HG02943 (cell line): ENCODE results near the gene PLCB1.
"Not testable (repeated sequence)": the region's sequence is repeated elsewhere in the genome, so short reads cannot be mapped to it uniquely, and the experiment has no call there.

Experiments used
- ATAC-seq: cut with Tn5 transposase; IDR thresholded peaks from one replicate; pipeline ENCODE4 v1.9.1; 2021; ENCODE audit warnings: mild to moderate bottlenecking, low read depth, moderate library complexity; ENCODE audit not compliant: unreplicated experiment

Gene PLCB1

GRCh38 chr20:8326191-8326590 lies 194.1 kb downstream of the PLCB1 start:
- ATAC-seq: no peak

DNA sequence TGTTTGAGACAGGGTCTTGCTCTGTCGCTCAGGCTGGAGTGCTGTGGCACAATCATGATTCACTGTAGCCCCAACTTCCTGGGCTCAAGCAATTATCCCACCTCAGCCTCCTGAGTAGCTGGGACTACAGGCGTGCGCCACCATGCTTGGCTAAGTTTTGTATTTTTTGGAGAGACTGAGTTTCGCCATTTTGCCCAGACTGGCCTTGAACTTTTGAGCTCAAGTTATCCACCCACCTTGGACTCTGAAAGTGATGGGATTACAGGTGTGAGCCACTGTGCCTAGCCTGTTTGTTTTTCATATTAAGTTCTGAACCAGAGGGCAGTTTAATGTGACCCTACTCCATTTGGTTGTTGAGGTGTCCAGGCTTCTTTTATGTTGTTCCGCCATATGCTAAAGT lies 194.8 kb downstream of the PLCB1 start:
- no peak for ATAC-seq

- ATAC-seq: no peak
Observed at GRCh38 chr20:8328189-8328588, 196.1 kb downstream of the PLCB1 start.

GRCh38 chr20:8330319-8330784 lies 198.3 kb downstream of the PLCB1 start:
- ATAC-seq: no peak

DNA sequence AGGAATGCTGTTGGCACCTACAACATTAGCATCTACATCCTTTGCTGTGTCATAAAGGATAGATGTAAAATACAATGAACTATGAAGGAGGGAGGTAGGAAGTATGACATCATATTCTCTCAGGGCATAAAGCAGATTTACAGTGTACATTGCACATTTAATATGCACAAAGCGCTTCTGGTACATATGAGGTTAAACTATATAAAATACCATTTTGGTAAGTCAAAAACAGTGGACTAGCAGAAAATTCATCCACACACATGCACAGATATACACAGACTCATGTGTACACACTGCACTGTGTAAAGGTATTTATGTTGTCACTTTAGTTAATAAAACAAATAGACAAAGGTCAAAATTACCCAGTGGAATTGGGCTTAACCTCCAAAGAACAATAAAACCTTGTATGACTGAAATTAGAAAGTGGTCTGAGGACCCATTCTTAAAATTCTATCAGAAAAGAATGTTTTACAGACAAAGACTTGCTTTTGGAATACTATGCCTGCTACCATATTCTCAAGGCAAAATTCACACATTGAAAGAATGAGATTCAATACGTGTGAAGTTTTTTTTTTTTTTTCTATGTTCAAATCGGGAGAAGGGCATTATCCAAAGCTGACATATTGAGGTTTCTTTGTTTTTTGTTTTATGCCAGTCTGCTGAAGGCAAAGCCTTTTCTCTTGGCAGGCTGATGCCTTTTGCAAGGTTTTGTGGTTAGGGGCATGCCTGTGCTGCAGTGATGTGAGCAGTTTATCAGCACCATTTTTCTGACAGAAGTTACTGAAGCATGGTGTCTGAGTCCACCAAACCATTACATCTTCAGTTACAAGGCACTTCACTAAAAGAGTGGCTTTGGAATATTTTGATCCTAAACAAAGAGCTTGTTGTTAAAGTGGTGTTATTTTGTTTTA lies 199.0 kb downstream of the PLCB1 start:
- no peak for ATAC-seq

- no peak for ATAC-seq
Observed at GRCh38 chr20:8331740-8332412, 199.8 kb downstream of the PLCB1 start.

GRCh38 chr20:8334641-8335040 lies 202.6 kb downstream of the PLCB1 start:
- ATAC-seq: no peak

DNA sequence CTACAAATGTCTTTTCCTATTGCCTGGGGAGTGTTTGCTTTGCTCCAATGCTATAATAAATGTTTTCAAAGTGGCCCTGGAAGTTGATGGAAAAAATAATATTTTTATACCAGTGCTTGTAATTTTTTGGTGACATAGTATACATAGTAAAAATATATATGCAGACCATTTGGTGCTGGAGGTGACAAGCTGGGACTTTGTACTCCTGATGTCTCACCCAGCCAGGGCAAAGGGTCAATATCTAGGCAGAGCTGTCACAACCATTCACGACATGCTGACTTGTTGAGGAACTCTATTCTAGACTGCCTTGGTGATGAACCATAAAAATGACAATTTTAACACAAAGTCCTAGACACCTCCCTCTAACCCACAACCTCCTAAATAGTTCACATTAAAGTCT lies 203.0 kb downstream of the PLCB1 start:
- ATAC-seq: no peak

GRCh38 chr20:8335495-8336195 lies 203.6 kb downstream of the PLCB1 start:
- no peak for ATAC-seq

- ATAC-seq: no peak
Observed at GRCh38 chr20:8339349-8339748, 207.3 kb downstream of the PLCB1 start.

DNA sequence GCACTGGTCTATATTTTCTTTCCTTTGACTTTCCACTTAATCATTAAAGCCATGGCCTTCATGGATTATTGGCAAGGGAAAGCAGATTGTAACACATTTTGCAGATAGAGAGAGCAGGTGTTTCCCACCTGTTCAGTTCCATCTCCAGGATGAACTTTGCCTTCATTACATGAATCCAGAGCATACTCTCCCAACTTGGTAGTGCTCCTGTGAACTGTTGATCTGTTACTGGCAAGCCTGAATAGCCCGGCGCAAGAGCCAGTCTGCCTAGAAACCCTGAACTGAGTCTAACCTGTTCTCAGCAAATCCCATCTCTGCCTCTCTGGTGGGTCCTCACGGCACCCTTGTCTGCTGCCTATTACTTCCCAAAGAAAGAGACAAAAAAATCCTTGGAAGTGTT lies 210.3 kb downstream of the PLCB1 start:
- no peak for ATAC-seq

GRCh38 chr20:8344106-8344505 lies 212.0 kb downstream of the PLCB1 start:
- no peak for ATAC-seq

DNA sequence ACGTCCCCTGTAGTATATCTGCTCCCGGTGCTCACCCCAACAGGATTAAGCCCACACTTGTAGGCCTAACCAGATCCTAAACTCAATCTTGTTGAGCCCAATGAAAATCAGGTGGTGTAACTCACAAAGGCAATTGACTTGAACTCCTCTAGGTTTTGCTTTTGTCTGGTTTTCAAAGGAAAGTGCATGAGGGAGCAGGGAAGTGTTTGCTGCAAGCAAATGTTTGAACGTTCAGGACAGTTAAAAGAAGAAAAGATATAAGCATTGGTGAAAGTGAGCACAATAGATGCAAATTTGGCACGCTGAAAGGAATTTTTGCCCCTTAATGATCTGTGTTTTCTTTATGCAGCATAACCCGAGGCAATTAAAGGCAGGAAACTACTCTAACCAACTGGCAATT lies 212.6 kb downstream of the PLCB1 start:
- no peak for ATAC-seq

GRCh38 chr20:8346700-8347270 lies 214.7 kb downstream of the PLCB1 start:
- no peak for ATAC-seq

DNA sequence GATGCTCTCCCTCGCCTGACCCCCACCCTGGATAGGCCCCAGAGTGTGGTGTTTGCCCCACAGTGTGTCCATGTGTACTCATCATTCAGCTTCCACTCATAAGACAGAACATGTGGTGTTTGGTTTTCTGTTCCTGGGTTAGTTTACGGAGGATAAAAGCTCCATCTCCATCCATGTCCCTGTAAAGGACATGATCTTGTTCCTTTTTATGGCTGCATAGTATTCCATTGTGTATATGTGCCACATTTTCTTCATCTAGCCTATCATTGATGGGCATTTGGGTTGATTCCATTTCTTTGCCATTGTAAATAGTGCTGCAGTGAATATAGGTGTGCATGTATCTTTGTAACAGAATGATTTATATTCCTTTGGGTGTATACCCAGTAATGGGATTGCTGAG lies 218.2 kb downstream of the PLCB1 start:
- ATAC-seq: not testable (repeated sequence)

DNA sequence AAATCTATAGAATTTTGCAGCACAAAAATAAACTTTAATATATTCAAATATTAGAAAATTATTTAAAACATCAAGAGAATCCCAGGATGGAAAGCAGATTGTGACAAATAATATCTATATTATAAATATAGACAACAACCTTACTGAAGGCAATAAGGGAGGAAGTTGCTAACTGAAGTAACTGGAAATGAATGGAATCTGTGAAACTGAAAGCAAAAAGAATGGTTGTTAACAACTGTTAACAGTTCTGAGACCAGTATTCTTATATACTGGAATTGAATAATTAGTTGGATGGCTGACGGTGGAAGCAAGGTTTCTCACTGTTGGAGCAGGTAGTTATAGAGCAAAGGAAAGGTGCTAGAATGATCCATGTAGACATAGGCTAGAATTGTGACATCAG lies 220.4 kb downstream of the PLCB1 start:
- ATAC-seq: no peak

DNA sequence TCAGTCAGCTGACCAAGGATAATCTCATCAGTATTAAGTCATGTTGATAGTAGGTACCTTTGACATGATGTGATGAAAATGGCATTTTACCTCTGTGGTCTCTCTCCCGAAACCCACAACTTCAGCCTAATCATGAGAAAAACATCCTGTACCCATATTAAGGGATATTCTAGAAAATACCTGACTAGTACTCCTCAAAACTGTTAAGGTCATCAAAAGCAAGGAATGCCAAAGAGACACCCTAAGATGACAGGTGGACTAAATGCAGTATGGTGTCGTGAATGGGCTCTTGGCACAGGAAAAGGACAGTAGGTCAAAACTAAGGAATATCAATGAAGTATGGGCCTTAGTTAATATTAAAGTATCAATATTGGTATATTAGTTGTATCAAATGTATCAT lies 221.4 kb downstream of the PLCB1 start:
- ATAC-seq: no peak

DNA sequence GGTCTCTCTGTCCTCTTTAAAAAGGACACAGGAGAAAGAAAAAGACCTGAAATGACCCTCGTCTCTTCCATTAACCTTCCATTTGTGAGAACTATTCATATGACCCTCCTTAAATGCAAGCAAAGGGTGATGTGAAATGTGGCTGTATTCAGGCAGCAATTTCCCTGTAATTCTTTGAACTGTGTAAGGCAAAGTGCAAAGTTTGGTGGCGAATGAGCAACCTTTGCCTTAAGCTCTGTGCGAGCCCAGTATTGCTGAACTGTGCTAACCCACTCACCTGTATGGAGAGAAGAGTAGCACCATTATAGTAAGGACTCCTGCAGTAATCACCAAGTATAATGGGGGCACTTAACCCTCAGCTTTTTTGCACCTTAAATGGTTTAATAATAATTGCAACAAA lies 223.4 kb downstream of the PLCB1 start:
- no peak for ATAC-seq

DNA sequence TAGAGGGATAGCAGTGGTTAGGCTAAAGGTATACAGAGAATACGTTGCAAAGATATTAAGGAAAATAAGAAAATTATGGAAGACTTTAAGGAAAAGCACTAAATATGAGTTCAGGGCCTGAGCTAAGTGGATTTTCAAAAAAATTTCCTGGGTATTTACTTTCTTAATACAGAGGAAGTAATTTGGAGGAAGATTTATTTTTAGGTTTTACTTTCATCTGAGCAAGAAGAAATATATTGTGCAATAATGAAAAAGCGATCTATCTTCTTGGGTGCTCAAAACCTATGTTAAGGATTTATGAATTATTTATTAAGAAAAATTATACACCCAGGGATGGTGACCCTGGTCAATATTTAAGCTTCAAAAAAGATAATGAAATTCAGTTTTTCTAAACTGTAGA lies 224.7 kb downstream of the PLCB1 start:
- ATAC-seq: no peak

DNA sequence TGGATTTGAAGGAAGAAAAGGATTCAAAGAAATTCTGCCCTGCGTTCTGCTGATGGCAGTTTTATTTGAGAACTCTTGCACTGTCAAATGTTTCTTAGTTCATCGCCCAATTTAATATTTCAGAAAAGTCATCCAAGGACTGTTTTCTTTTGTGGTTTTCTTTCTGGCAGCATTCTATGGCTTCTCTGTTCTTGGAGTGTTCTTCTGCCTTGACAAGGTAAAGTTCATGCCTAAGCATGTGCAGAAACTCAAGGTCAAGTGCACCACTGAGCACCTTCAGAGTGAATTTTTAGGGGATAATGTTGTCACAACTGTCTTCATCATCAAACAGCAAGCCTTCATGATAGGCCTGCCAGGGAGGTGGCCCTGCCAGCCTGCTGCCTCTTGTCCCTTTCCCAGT lies 225.6 kb downstream of the PLCB1 start:
- ATAC-seq: no peak

- ATAC-seq: no peak
Observed at GRCh38 chr20:8360035-8360434, 228.0 kb downstream of the PLCB1 start.
